ENCODE data around the gene NTHL1. TPM values are rescaled to one million over a fixed set of nuclear protein-coding genes. Genes with fewer than 3 reads are reported as not detected.

Gene NTHL1
- total RNA-seq, 1 experiment from 2014 or later, result 51.6 TPM

DNA sequence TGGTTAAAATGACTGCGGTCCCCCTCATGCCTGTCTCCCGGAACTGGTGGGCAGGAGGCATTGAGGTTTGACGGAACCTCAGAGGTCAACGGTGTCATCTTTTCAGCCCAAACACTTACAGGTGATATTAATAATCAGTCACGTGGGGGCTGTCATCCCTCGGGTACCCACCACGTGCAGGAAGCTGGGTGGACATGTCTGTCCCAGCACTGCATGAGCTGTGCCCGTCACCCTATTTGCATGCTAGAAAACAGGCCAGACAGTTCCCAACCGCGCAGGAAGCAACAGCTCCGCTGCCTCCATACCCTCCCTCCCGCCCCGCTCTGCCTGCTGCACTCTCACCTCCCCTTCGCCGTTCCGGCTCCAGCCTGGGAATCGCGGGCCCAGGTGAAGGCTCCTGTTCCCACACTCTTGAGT is 56.5 kb downstream of the NTHL1 start:
- Histone ChIP-seq H3K27ac (ENCODE audit: low read depth, low read length, poor library complexity, severe bottlenecking) (no peak overlapping the region), H3K36me3 (ENCODE audit: insufficient read depth, low read length, poor library complexity, severe bottlenecking) (peaks cover 3% of the 10 kb centered on the region), H3K4me3 (ENCODE audit: low read depth, low read length, poor library complexity, severe bottlenecking) (peak overlapping the region; percentile 44), H3K9me3 (ENCODE audit: low read depth, low read length, poor library complexity, severe bottlenecking) (no peaks in the 10 kb centered on the region), H3K27me3 (replicated peaks; ENCODE audit: insufficient read depth, low read depth, low read length, poor library complexity) (peaks cover 17% of the 10 kb centered on the region), H3K4me1 (ENCODE audit: insufficient read depth, low read length, poor library complexity, severe bottlenecking) (peaks cover 6% of the 10 kb centered on the region)
- POLR2A ChIA-PET (ENCODE audit: low non-redundant PET), result no interaction called here
- DNase-seq (ENCODE audit: low spot score), result no peak
- BruUV-seq (replicated peaks), result no TSS peak
- TF ChIP-seq, protein P1, sequence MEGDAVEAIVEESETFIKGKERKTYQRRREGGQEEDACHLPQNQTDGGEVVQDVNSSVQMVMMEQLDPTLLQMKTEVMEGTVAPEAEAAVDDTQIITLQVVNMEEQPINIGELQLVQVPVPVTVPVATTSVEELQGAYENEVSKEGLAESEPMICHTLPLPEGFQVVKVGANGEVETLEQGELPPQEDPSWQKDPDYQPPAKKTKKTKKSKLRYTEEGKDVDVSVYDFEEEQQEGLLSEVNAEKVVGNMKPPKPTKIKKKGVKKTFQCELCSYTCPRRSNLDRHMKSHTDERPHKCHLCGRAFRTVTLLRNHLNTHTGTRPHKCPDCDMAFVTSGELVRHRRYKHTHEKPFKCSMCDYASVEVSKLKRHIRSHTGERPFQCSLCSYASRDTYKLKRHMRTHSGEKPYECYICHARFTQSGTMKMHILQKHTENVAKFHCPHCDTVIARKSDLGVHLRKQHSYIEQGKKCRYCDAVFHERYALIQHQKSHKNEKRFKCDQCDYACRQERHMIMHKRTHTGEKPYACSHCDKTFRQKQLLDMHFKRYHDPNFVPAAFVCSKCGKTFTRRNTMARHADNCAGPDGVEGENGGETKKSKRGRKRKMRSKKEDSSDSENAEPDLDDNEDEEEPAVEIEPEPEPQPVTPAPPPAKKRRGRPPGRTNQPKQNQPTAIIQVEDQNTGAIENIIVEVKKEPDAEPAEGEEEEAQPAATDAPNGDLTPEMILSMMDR (conservative IDR thresholded peaks at IDR 0.05; ENCODE audit: low read depth, low read length), result no peak
- no peak for TF ChIP-seq EZH2 (IDR thresholded peaks at IDR 0.05; ENCODE audit: borderline replicate concordance, low read depth, low read length, poor library complexity, severe bottlenecking)
- CTCF ChIA-PET, result interaction anchor here (0.6 kb wide), 1 partner anchor 10 kb away, joined by 3 read pairs; the partner anchor contains the start of gene NOXO1
- intact Hi-C loops (cut with micrococcal nuclease; ENCODE audit: unreplicated experiment), result no loop called here

GRCh38 chr16:1990351-1991134 is 57.1 kb downstream of the NTHL1 start:
- ChIA-PET POLR2A (ENCODE audit: low non-redundant PET) (no interaction called here), CTCF (interaction anchor here (0.6 kb wide), 1 partner anchor 9 kb away, joined by 3 read pairs; the partner anchor contains the start of gene NOXO1)
- Histone ChIP-seq H3K4me3 (ENCODE audit: low read depth, low read length, poor library complexity, severe bottlenecking) (peak overlapping the region; percentile 44), H3K27me3 (replicated peaks; ENCODE audit: insufficient read depth, low read depth, low read length, poor library complexity) (peaks cover 17% of the 10 kb centered on the region), H3K4me1 (ENCODE audit: insufficient read depth, low read length, poor library complexity, severe bottlenecking) (peaks cover 6% of the 10 kb centered on the region), H3K36me3 (ENCODE audit: insufficient read depth, low read length, poor library complexity, severe bottlenecking) (peaks cover 7% of the 10 kb centered on the region), H3K9me3 (ENCODE audit: low read depth, low read length, poor library complexity, severe bottlenecking) (no peaks in the 10 kb centered on the region), H3K27ac (ENCODE audit: low read depth, low read length, poor library complexity, severe bottlenecking) (no peak overlapping the region)
- intact Hi-C loops (cut with micrococcal nuclease; ENCODE audit: unreplicated experiment), result no loop called here
- no TSS peak for BruUV-seq (replicated peaks)
- no peak for TF ChIP-seq EZH2 (IDR thresholded peaks at IDR 0.05; ENCODE audit: borderline replicate concordance, low read depth, low read length, poor library complexity, severe bottlenecking)
- TF ChIP-seq, protein P1 (conservative IDR thresholded peaks at IDR 0.05; ENCODE audit: low read depth, low read length), result no peak
- DNase-seq (ENCODE audit: low spot score), result no peak

GRCh38 chr16:1990101-1990350 is 57.6 kb downstream of the NTHL1 start:
- no peak for TF ChIP-seq EZH2 (IDR thresholded peaks at IDR 0.05; ENCODE audit: borderline replicate concordance, low read depth, low read length, poor library complexity, severe bottlenecking)
- TF ChIP-seq, protein P1 (conservative IDR thresholded peaks at IDR 0.05; ENCODE audit: low read depth, low read length), result no peak
- Histone ChIP-seq H3K36me3 (ENCODE audit: insufficient read depth, low read length, poor library complexity, severe bottlenecking) (peaks cover 7% of the 10 kb centered on the region), H3K4me3 (ENCODE audit: low read depth, low read length, poor library complexity, severe bottlenecking) (peak overlapping the region; percentile 44), H3K4me1 (ENCODE audit: insufficient read depth, low read length, poor library complexity, severe bottlenecking) (peaks cover 6% of the 10 kb centered on the region), H3K9me3 (ENCODE audit: low read depth, low read length, poor library complexity, severe bottlenecking) (no peaks in the 10 kb centered on the region), H3K27ac (ENCODE audit: low read depth, low read length, poor library complexity, severe bottlenecking) (no peak overlapping the region), H3K27me3 (replicated peaks; ENCODE audit: insufficient read depth, low read depth, low read length, poor library complexity) (peaks cover 17% of the 10 kb centered on the region)
- intact Hi-C loops (cut with micrococcal nuclease; ENCODE audit: unreplicated experiment), result no loop called here
- DNase-seq (ENCODE audit: low spot score), result no peak
- BruUV-seq (replicated peaks), result no TSS peak
- CTCF ChIA-PET, result no interaction called here
- POLR2A ChIA-PET (ENCODE audit: low non-redundant PET), result no interaction called here

Small RNA genes within 50 kb of the gene (microRNA-seq; reads per million reads assigned to microRNA genes)
- not detected for gene MIR1225

Other genes starting within 250 kb of the NTHL1 start
- gene HAGH, start 221.0 kb downstream of the NTHL1 start, total RNA-seq (2021), result 14.4 and 23.4 TPM in 2 replicates
- gene FAHD1, start 220.6 kb downstream of the NTHL1 start, total RNA-seq (2021), result 19.9 and 22.1 TPM in 2 replicates
- 0.48 and 0.62 TPM in 2 replicates for gene MEIOB, start 175.7 kb downstream of the NTHL1 start, total RNA-seq (2021)
- gene HS3ST6, start 129.4 kb downstream of the NTHL1 start, total RNA-seq (2021), result not detected in 2 replicates
- 17.7 and 23.4 TPM in 2 replicates for gene MSRB1, start 104.6 kb downstream of the NTHL1 start, total RNA-seq (2021)
- not detected in 2 replicates for gene RPL3L, start 93.1 kb downstream of the NTHL1 start, total RNA-seq (2021)
- 178 and 210 TPM in 2 replicates for gene NDUFB10, start 88.3 kb downstream of the NTHL1 start, total RNA-seq (2021)
- gene RPS2, start 83.0 kb downstream of the NTHL1 start, total RNA-seq (2021), result 3,326 and 3,385 TPM in 2 replicates
- gene RNF151, start 81.0 kb downstream of the NTHL1 start, total RNA-seq (2021), result not detected in 2 replicates
- 58.4 and 64.1 TPM in 2 replicates for gene TBL3, start 75.8 kb downstream of the NTHL1 start, total RNA-seq (2021)
- 0.90 and 1.2 TPM in 2 replicates for gene NOXO1, start 66.4 kb downstream of the NTHL1 start, total RNA-seq (2021)
- gene GFER, start 63.6 kb downstream of the NTHL1 start, total RNA-seq (2021), result 26.2 and 27.4 TPM in 2 replicates
- gene SYNGR3, start 57.9 kb downstream of the NTHL1 start, total RNA-seq (2021), result 1.4 and 2.3 TPM in 2 replicates
- 68.0 and 75.8 TPM in 2 replicates for gene ZNF598, start 38.0 kb downstream of the NTHL1 start, total RNA-seq (2021)
- gene NPW, start 28.0 kb downstream of the NTHL1 start, total RNA-seq (2021), result 96.5 and 105 TPM in 2 replicates
- gene NHERF2, start 20.9 kb downstream of the NTHL1 start, total RNA-seq (2021), result 19.5 and 26.4 TPM in 2 replicates
- gene TSC2, start 151 bp upstream of the NTHL1 start, total RNA-seq (2021), result 125 and 155 TPM in 2 replicates
- gene PKD1, start 88.1 kb upstream of the NTHL1 start, total RNA-seq (2021), result 121 and 141 TPM in 2 replicates
- 0.49 and 1.7 TPM in 2 replicates for gene RAB26, start 100.8 kb upstream of the NTHL1 start, total RNA-seq (2021)
- 96.7 and 97.4 TPM in 2 replicates for gene TRAF7, start 107.9 kb upstream of the NTHL1 start, total RNA-seq (2021)
- gene CASKIN1, start 148.8 kb upstream of the NTHL1 start, total RNA-seq (2021), result 1.1 and 3.8 TPM in 2 replicates
- 58.3 and 58.8 TPM in 2 replicates for gene MLST8, start 157.6 kb upstream of the NTHL1 start, total RNA-seq (2021)
- 16.0 and 18.6 TPM in 2 replicates for gene BRICD5, start 163.0 kb upstream of the NTHL1 start, total RNA-seq (2021)
- 26.5 TPM in 2 replicates for gene PGP, start 167.0 kb upstream of the NTHL1 start, total RNA-seq (2021)
- gene E4F1, start 175.8 kb upstream of the NTHL1 start, total RNA-seq (2021), result 36.0 and 41.6 TPM in 2 replicates
- gene DNASE1L2, start 188.6 kb upstream of the NTHL1 start, total RNA-seq (2021), result 2.7 and 3.1 TPM in 2 replicates
- 55.3 and 83.6 TPM in 2 replicates for gene ECI1, start 203.8 kb upstream of the NTHL1 start, total RNA-seq (2021)
- 345 and 365 TPM in 2 replicates for gene RNPS1, start 220.3 kb upstream of the NTHL1 start, total RNA-seq (2021)